GM15510 (cell line): ENCODE results near the gene BCL2L13.

Source experiments
- POLR2A ChIP-seq: IDR thresholded peaks from 3 replicates; pipeline ENCODE4 v1.6.1; 2011; ENCODE audit warnings: borderline replicate concordance; ENCODE audit not compliant: insufficient read length; ENCODE audit errors: extremely low read depth

Gene BCL2L13

DNA sequence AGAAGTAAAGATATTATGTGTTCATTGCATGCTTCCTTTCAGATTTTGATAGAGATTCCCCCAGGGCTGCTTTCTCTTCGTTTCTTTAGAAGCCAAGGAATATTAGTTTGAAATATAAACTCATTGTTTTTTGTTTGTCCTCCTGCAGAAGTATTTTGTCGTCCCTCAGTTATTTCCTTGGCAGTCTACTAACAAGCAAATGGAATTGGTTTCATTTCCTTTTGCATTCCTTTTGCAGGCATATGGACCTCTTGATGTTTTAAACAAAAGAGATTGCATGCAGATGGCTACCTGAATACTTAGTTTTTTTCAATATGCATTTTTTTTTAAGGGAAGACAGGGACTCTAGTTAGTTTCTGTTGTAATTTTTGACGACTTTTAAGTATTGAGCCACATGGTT is 62.2 kb downstream of the BCL2L13 start:
- no peak for TF ChIP-seq POLR2A

DNA sequence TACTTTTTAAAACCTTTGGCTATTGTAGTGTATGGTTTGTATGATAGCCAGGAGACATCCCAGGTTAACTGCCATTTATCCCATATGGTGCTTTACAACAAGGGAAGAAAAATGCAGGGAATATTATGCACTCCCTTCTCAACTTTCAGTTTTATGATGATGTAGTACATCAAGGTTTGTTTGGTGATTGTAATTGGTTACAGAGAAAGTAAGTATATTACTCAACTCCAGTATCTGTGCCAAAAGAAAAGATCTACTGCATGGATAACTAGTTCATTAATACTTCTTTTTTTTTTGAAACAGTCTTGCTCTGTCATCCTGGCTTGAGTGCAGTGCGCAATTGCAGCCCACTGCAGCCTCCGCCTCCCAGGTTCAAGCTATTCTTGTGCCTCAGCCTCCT is 65.3 kb downstream of the BCL2L13 start:
- no peak for TF ChIP-seq POLR2A

DNA sequence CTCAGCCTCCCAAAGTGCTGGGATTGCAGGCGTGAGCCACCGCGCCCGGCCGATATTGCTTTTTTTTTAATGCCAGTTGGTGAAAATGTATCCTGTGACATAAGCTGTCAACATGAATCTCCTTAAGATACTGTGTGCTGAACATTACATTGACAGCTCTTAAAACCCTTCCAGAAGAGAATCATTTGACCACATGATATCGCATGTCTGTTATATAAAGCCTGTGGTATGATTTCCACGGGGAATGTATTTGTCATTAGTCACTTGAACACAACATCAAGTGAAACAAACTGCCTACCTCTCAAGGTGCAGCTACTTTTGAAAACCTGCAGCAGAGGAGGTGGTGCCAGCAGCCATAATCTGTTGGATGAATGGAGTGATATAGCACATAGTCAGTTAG is 67.0 kb downstream of the BCL2L13 start:
- no peak for TF ChIP-seq POLR2A

DNA sequence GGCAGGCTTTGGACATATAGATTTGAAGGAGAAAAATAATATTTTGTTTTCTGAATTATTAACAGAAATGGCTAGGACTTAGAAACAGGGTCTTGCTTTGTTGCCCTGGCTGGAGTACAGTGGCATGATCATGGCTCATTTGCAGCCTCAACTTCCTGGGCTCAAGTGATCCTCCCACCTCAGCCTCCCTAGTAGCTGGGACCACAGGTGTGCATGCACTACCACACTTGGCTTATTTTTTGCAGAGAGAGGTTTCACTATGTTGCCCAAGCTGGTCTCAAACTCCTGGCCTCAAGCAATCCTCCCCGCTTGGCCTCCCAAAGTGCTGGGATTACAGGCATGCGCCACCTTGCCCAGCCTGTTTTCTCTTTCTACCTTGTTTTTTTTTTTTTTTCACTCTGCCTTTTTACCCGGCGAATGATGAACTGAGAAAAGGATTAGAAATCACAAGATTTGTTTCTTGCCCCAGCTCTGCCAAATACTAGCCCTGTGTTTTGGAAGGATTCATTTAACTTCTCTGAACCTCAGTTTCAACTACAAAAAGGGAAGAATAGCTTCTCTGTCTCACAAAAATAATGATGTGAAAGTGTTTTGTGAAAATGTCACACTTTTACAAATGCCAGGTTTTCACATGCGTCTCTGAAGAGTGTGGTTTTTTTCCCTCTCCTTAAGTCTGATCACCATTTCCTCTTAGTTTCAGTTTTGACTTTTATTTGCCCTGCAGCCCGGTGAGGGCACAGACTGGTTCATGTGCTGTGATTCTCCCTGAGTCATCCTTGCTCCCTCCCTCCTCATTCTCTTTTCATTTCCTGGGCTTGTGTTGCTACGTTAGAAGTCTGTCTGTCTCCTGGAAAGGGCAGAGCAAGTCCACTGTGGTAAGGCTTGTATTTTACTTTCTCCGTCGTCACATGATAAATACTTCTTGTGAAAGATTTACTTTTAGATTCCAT is 67.7 kb downstream of the BCL2L13 start:
- no peak for TF ChIP-seq POLR2A

DNA sequence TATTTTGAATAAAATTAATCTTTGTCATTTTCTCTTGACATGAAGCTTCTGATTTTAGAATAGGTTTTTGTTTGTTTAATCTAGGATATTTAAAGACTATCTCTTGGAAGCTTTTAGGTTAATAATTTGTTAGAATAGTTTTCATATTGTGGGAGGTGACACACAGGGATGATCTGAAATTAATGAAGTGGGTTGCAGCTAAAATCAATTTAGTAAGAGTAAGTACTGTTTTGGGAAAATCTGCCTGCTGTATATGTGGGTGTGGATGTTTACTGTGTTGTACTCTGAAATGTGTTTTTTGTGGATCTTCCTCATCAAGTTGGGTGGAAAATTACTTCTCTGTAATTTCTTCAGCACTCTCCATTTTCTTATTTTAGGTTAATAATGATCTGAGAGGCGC is 68.4 kb downstream of the BCL2L13 start:
- TF ChIP-seq POLR2A, result no peak

DNA sequence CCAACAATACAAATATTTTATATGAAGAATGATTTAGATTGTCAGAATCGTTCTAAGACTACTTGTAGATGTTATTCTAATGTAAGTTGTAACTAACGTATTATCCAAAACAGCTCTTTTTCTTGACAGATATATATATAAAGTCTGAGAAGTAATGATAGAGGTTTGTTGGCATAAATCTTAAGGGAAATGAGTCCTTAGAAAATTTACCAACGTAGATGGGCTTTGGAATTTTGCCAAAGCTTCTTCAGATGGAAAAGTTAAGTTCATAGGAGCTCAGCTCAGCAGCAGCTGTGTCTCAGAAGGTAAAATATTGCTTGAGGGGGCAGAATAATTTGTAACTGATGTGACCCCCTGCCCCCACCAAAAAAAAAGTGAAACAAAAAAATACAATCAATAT is 69.0 kb downstream of the BCL2L13 start:
- no peak for TF ChIP-seq POLR2A

DNA sequence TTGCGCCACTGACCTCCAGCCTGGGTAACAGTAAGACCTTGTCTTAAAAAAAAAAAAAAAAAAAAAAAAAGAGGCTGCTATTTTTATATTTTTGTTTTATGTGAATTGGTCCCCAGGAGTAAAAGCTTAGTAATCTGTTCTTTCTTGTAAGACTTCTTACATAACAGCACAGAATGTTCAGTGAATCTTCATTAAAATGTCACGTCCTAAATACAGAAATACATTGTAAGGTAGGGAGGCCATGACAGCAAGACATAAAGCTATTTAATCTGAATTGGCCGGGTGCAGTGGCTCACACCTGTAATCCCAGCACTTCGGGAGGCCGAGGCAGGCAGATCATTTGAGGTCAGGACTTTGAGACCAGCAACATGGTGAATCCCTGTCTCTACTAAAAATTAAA is 71.5 kb downstream of the BCL2L13 start:
- no peak for TF ChIP-seq POLR2A

DNA sequence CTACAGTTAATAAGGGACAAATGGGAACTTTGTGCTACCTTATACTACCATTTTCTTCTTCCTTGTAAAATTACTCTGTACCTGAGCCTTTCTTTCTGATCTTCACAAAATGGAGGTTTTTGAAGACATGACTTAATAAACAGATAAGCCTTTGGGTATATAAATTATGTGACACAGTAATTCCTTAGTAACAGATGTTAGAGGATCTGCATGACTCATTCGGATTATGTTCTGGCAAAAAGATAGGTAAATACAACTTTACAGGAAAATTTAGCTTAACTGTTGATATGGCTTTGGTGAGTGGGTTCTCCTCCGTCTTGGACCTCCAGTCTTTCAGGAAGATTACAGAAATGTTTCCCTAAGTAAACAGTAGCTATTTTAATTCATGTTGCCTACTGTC is 73.9 kb downstream of the BCL2L13 start:
- no peak for TF ChIP-seq POLR2A

DNA sequence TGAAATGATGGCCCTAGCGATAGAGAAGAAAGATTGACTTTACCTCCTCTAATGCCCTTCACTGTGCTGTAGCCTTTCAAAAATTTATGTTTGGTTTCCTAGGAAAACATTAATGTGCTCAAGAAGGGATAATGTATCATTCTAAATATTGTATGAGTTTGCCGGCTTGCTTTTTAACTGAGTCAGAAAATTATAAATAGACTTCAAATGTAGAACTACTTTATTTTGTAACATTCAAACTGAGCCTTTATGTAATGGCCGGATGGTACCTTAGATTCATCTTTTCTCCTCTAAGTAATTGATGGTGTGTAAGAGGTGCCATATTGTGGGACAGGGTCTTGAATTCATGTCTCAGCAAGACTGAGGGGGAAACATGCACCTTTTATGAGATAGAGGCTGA is 78.0 kb downstream of the BCL2L13 start:
- TF ChIP-seq POLR2A, result no peak

DNA sequence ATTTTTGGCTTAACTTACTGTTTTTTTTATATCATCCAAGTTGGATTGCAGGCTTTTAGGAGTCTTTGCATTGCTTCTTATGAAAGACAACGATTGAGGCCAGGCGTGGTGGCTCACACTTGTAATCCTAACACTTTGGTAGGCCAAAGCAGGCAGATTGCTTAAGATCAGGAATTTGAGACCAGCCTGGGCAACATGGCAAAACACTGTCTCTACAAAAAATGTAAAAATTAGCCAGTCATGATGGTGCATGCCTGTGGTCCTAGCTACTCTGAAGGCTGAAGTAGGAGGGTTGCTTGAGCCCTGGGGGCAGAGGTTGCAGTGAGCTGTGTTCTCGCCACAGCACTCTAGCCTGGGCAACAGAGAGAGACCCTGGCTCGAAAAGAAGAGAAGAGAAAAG is 79.2 kb downstream of the BCL2L13 start:
- no peak for TF ChIP-seq POLR2A

DNA sequence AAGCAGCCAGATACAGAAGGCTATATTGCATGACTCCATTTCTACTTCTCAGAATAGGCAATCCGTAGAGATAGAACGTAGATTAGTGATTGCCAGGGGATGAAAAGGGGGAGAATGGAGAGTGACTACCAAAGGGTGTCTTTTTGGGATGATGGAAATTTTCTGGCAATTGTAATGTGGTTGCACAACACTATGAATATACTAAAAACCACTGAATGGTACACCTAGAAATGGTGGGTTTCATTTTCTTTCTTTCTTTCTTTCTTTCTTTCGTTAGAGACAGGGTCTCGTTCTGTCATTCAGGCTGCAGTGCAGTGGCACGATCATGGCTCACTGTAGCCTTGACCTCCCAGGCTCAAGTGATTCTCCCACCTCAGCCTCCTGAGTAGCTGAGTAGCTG is 81.4 kb downstream of the BCL2L13 start:
- TF ChIP-seq POLR2A, result no peak

DNA sequence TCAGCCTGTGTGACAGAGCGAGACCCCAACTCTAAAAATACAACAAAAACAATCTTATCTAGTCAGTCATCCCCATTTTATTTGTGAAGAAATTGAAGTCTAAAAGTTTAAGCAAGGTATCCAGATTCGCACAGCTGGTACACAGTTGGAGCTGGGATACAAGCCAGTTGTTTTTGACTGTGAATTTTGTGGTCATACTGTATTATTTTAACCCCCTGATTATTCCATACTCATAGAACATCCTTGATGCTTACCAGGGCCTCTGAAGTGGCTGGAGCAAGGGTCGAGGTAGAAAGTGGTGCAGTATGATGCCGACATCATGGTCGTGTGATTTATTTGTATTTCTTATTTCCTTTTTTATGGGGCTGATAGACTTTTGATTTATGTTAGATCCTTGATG is 85.7 kb downstream of the BCL2L13 start:
- TF ChIP-seq POLR2A, result no peak

DNA sequence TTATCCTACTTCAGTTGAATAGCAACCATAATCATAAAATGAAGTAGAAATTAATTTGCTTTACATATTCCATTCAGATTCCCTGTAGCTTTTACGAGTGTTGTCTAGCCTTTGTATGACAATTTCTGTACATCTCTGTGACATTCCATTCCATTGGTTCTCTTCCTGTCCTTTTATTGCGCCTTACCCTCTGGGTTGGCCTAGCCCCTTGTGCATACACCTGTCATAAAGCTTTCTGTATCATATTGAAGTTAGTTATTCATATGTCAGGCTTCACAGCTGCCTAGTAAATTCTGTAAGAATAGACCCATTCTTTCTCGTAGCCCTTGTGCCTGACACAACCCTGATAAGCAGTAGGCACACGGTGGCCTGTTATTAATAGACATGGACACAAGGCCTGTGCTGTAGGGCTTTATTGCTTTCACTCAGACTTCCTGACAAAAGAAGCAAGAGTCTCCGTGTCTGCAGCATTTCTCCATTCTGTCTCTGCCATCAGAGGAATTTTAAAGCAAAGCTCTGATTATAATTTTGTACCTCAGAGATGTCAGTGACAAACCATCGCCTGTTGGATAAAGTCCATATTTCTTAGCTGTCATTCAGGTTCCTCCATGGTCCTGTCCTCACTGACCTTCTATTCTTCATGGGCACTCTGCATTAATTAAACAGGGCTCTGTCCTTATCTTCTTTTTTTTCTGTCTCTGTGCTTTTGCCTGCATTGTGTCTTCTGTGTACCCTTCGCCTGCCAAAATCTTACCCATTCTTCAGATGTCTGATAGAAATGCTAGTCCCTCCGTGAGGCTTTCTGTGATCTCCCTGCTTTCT is 86.3 kb downstream of the BCL2L13 start:
- no peak for TF ChIP-seq POLR2A

DNA sequence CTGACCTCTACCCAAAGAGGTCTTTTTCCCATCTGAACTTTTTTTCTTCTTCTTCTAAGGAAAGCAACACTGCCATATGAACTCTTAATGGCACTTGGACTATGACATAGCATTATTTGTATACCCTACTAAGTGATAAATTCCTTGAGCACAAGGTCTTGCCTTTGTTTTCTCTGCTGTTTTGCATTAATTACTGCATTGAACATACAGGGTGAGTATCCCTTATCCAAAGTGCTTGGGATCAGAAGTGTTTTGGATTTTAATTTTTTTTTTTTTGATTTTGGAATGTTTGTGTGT is 86.9 kb downstream of the BCL2L13 start:
- no peak for TF ChIP-seq POLR2A

DNA sequence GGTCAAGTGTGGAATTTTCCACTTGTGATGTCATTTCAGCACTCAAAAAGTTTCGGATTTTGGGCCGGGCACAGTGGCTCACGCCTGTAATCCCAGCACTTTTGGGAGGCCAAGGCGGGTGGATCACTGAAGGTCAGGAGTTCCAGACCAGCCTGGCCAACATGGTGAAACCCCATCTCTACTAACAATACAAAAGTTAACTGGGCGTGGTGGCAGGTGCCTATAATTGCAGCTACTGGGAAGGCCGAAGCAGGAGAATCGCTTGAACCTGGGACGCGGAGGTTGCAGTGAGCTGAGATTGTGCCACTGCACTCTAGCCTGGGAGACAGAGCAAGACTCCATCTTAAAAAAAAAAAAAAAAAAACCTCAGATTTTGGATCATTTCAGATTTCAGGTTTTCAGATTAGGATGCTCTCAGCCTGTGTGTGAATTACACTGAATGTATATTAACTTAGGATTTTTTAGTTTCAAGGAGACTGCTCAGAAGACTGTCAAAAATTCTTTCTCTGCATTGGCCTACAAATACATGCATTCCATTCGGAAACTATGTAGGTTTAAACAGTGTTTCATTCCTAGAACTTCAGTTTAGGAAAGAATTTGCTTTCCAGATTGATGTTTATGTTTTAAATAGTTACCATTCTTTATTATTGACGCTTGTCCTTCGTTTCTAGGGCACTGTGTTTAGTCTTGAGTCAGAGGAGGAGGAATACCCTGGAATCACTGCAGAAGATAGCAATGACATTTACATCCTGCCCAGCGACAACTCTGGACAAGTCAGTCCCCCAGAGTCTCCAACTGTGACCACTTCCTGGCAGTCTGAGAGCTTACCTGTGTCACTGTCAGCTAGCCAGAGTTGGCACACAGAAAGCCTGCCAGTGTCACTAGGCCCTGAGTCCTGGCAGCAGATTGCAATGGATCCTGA is 87.7 kb downstream of the BCL2L13 start:
- no peak for TF ChIP-seq POLR2A

DNA sequence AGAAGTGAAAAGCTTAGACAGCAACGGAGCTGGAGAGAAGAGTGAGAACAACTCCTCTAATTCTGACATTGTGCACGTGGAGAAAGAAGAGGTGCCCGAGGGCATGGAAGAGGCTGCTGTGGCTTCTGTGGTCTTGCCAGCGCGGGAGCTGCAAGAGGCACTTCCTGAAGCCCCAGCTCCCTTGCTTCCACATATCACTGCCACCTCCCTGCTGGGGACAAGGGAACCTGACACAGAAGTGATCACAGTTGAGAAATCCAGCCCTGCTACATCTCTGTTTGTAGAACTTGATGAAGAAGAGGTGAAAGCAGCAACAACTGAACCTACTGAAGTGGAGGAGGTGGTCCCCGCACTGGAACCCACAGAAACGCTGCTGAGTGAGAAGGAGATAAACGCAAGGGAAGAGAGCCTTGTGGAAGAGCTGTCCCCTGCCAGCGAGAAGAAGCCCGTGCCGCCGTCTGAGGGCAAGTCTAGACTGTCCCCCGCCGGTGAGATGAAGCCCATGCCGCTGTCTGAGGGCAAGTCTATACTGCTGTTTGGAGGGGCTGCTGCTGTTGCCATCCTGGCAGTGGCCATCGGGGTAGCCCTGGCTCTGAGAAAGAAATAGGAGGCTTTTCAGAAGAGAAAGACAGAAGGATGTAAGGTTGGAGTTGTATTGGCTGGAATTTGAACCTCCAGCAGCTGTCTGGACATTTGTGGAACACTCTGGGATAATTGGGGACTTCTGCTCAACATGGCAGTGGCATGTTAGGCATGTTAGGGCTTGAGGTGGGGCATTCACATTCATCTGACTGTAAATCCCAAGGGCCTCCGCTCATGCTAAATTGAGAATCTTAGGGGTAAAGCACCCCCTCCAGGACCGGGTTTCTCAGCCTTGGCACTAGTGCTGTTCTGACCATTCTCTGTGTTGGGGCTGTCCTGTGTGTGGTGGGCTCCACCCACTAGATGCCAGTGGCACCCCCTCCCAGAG is 88.7 kb downstream of the BCL2L13 start:
- TF ChIP-seq POLR2A, result no peak
